Uterus (tissue), 4 donors: ENCODE data around the gene TCAP. TPM values are rescaled to one million over a fixed set of nuclear protein-coding genes. Genes with fewer than 3 reads are reported as not detected.

Experiments used
- DNase-seq, 2 donors: peaks; one replicate each; pipeline ENCODE4 v3.0.0-alpha.2; 2019 to 2020
- H3K27ac ChIP-seq, 2 donors: fragments of 200-600 bp; sonication (generic); 1 replicate in 1 of 2; 2 replicates in 1 of 2; pipeline ENCODE4 v1.5.1; 2016 to 2018
- H3K27me3 ChIP-seq, 2 donors: fragments of 200-600 bp; sonication (generic); one replicate each; pipeline ENCODE4 v1.5.1; 2018 to 2019; ENCODE audit warnings: control low read depth in 1 of 2
- H3K36me3 ChIP-seq, 2 donors: fragments of 200-600 bp; sonication (generic); one replicate each; pipeline ENCODE4 v1.5.1; 2019; ENCODE audit warnings: control low read depth in 1 of 2
- H3K4me1 ChIP-seq, 2 donors: fragments of 200-600 bp; sonication (generic); one replicate each; pipeline ENCODE4 v1.5.1; 2018 to 2019; ENCODE audit warnings: control low read depth in 1 of 2
- H3K4me3 ChIP-seq, 2 donors: fragments of 200-600 bp; sonication (generic); 1 replicate in 1 of 2; 2 replicates in 1 of 2; pipeline ENCODE4 v1.5.1; 2018 to 2019; ENCODE audit warnings: mild to moderate bottlenecking in 1 of 2
- H3K9me3 ChIP-seq, 2 donors: fragments of 200-600 bp; sonication (generic); one replicate each; pipeline ENCODE4 v1.5.1; 2019; ENCODE audit warnings: control low read depth in 1 of 2
- CTCF ChIP-seq, 4 experiments: fragments of 200-600 bp in 2 of 4; fragments of 450-650 bp in 2 of 4; sonication (generic) in 2 of 4; IDR thresholded peaks; one replicate each; pipeline ENCODE4 v1.5.1; 2016 to 2019; ENCODE audit warnings: antibody characterized with exemption in 4 of 4, mild to moderate bottlenecking in 2 of 4, moderate library complexity in 1 of 4
- POLR2A ChIP-seq, 2 donors: fragments of 450-650 bp; IDR thresholded peaks; one replicate each; pipeline ENCODE4 v1.6.1; 2016; ENCODE audit warnings: antibody characterized with exemption in 2 of 2, mild to moderate bottlenecking in 1 of 2, moderate library complexity in 1 of 2
- intact Hi-C: fragments of 100-400 bp; cut with DNase I; formaldehyde crosslinking; loops from one replicate; pipeline ENCODE4 v1.15.1; 2023; ENCODE audit warnings: low total_unique reads
- total RNA-seq, 4 donors: library from RNA; depleted of rRNA in 3 of 4; stranded (reverse); fragments of >200 nt in 3 of 4; gene quantifications; one replicate each; pipeline versions ENCODE4 v1.1.0 to v1.2.4, GENCODE V29; 2014 to 2023
- donor health status: DM: yes; HTN: yes; CAD: no.

Gene TCAP
- total RNA-seq, 4 donors from 2014 or later, result 0.28 to 2.2 TPM; not detected in 2

- no peaks in the 10 kb centered on the region for H3K4me1 ChIP-seq
- TF ChIP-seq CTCF (IDR thresholded peaks at IDR 0.05), result no peak
- TF ChIP-seq POLR2A (IDR thresholded peaks at IDR 0.05), result no peak
- no peaks in the 10 kb centered on the region for H3K27me3 ChIP-seq
- H3K36me3 ChIP-seq, result no peaks in the 10 kb centered on the region
- DNase-seq, result no peak
- intact Hi-C loops, result no loop called here
- peak overlapping the region in 1 of 2 donors; percentile 15 for H3K27ac ChIP-seq
- H3K9me3 ChIP-seq, result no peaks in the 10 kb centered on the region
- no peak overlapping the region for H3K4me3 ChIP-seq
These were observed 13.1 kb upstream of the TCAP start for GRCh38 chr17:39651923-39652586.

- Histone ChIP-seq H3K27ac (peak overlapping the region in 1 of 2 donors; percentile 15), H3K27me3 (no peaks in the 10 kb centered on the region), H3K4me1 (no peaks in the 10 kb centered on the region), H3K9me3 (no peaks in the 10 kb centered on the region), H3K4me3 (no peak overlapping the region), H3K36me3 (no peaks in the 10 kb centered on the region)
- TF ChIP-seq POLR2A (IDR thresholded peaks at IDR 0.05), result no peak
- no peak for TF ChIP-seq CTCF (IDR thresholded peaks at IDR 0.05)
- intact Hi-C loops, result no loop called here
- DNase-seq, result no peak
These were observed 12.4 kb upstream of the TCAP start for GRCh38 chr17:39652587-39653315.

- Histone ChIP-seq H3K4me1 (no peaks in the 10 kb centered on the region), H3K27ac (no peak overlapping the region)
- intact Hi-C loops, result no loop called here
These were observed 11.9 kb upstream of the TCAP start for GRCh38 chr17:39653316-39653661.

GRCh38 chr17:39653662-39654331, 11.4 kb upstream of the TCAP start:
- intact Hi-C loops, result no loop called here
- DNase-seq, result no peak
- Histone ChIP-seq H3K36me3 (no peaks in the 10 kb centered on the region), H3K9me3 (no peaks in the 10 kb centered on the region), H3K4me3 (no peak overlapping the region), H3K27ac (no peak overlapping the region), H3K4me1 (no peaks in the 10 kb centered on the region), H3K27me3 (no peaks in the 10 kb centered on the region)
- peak; percentile 35 to 59 (median 42) for TF ChIP-seq CTCF (IDR thresholded peaks at IDR 0.05)
- no peak for TF ChIP-seq POLR2A (IDR thresholded peaks at IDR 0.05)

More at GRCh38 chr17:39653316-39653661, 11.9 kb upstream of the TCAP start:
- no peaks in the 10 kb centered on the region for H3K27me3 ChIP-seq
- H3K4me3 ChIP-seq, result no peak overlapping the region
- H3K9me3 ChIP-seq, result no peaks in the 10 kb centered on the region
- TF ChIP-seq CTCF (IDR thresholded peaks at IDR 0.05), result no peak
- TF ChIP-seq POLR2A (IDR thresholded peaks at IDR 0.05), result no peak
- no peak for DNase-seq
- no peaks in the 10 kb centered on the region for H3K36me3 ChIP-seq

- Histone ChIP-seq H3K36me3 (no peaks in the 10 kb centered on the region), H3K27me3 (no peaks in the 10 kb centered on the region), H3K4me1 (no peaks in the 10 kb centered on the region), H3K4me3 (no peak overlapping the region), H3K27ac (no peak overlapping the region), H3K9me3 (no peaks in the 10 kb centered on the region)
- intact Hi-C loops, result no loop called here
- TF ChIP-seq CTCF (IDR thresholded peaks at IDR 0.05), result no peak
- no peak for TF ChIP-seq POLR2A (IDR thresholded peaks at IDR 0.05)
- DNase-seq, result no peak
These were observed 10.0 kb upstream of the TCAP start for GRCh38 chr17:39655105-39655504.
